Endodermal cell (in vitro differentiated cells): ENCODE measurements around the gene LCN12. TPM values are rescaled to one million over a fixed set of nuclear protein-coding genes. Genes with fewer than 3 reads are reported as not detected.

ENCODE experiments used
- DNase-seq: peaks from one replicate; pipeline ENCODE4 v3.0.0-alpha.2; 2017
- H3K27ac ChIP-seq: 2 replicates; pipeline ENCODE4 v1.5.1; 2013; ENCODE audit warnings: mild to moderate bottlenecking, low read depth, low read length, moderate library complexity
- H3K27me3 ChIP-seq: 2 replicates; pipeline ENCODE4 v1.6.1; 2013; ENCODE audit warnings: mild to moderate bottlenecking, low read length, moderate library complexity; ENCODE audit not compliant: insufficient read depth, control insufficient read depth, poor library complexity, severe bottlenecking
- H3K36me3 ChIP-seq: 2 replicates; pipeline ENCODE4 v1.7.0; 2013; ENCODE audit warnings: mild to moderate bottlenecking, low read length, moderate library complexity; ENCODE audit not compliant: control insufficient read depth, insufficient read depth
- H3K4me1 ChIP-seq: one replicate; pipeline ENCODE4 v1.7.0; 2013; ENCODE audit warnings: low read length; ENCODE audit not compliant: control insufficient read depth, insufficient read depth
- H3K4me3 ChIP-seq: 2 replicates; pipeline ENCODE4 v1.5.1; 2013; ENCODE audit warnings: mild to moderate bottlenecking, low read length, moderate library complexity
- H3K9ac ChIP-seq: 2 replicates; pipeline ENCODE4 v1.6.1; 2013; ENCODE audit warnings: mild to moderate bottlenecking, low read length, moderate library complexity; ENCODE audit not compliant: poor library complexity, severe bottlenecking; ENCODE audit errors: extremely low read depth
- H3K9me3 ChIP-seq: 2 replicates; pipeline ENCODE4 v1.6.1; 2013; ENCODE audit warnings: mild to moderate bottlenecking, low read length, moderate library complexity; ENCODE audit not compliant: control insufficient read depth
- H3K27ac Mint-ChIP-seq: 2 replicates; pipeline ENCODE4 v1.8.0; 2020; ENCODE audit warnings: mixed read lengths
- H3K27me3 Mint-ChIP-seq: 2 replicates; pipeline ENCODE4 v1.8.0; 2021; ENCODE audit warnings: mild to moderate bottlenecking, mixed read lengths; ENCODE audit not compliant: insufficient read depth
- H3K36me3 Mint-ChIP-seq: 2 replicates; pipeline ENCODE4 v1.8.0; 2020; ENCODE audit warnings: low read depth, mixed read lengths
- H3K4me1 Mint-ChIP-seq: 2 replicates; pipeline ENCODE4 v1.8.0; 2020; ENCODE audit warnings: mixed read lengths
- H3K4me3 Mint-ChIP-seq: 2 replicates; pipeline ENCODE4 v1.8.0; 2020; ENCODE audit warnings: mild to moderate bottlenecking, moderate library complexity, mixed read lengths
- H3K9me3 Mint-ChIP-seq: 2 replicates; pipeline ENCODE4 v1.8.0; 2020; ENCODE audit warnings: mild to moderate bottlenecking, mixed read lengths
- CTCF ChIP-seq: fragments of 200-600 bp; sonication (generic); conservative IDR thresholded peaks from 2 replicates; pipeline ENCODE4 v1.5.0; 2021; ENCODE audit warnings: antibody characterized with exemption, mild to moderate bottlenecking
- WGBS, 2 experiments: methylation state at CpG; one replicate each; pipeline versions ENCODE4 v1.1.5 to v1.1.7; 2013; ENCODE audit warnings: missing lambda C conversion rate in 2 of 2, mixed read lengths in 1 of 2; ENCODE audit not compliant: insufficient coverage in 1 of 2, insufficient read length in 1 of 2; 5-methylcytosine and 5-hydroxymethylcytosine counted together
- total RNA-seq, 2 donors: library from RNA; stranded (reverse); fragmentation: NEBNext Ultra II Directional in 1 of 2; extraction: Animal tissue kit (Norgen Biotek cat#: 25700) in 1 of 2; gene quantifications; 2 replicates in 1 of 2; 3 replicates in 1 of 2; pipeline ENCODE4 v1.2.1, GENCODE V29; 2021

LCN12 gene
- total RNA-seq, 2 donors from 2014 or later = 2.1 to 4.4 TPM

- Mint-ChIP-seq H3K9me3 (no peaks in the 10 kb centered on the region), H3K4me3 (peak overlapping the region; percentile 63), H3K4me1 (peaks cover 3% of the 10 kb centered on the region), H3K36me3 (peaks cover 26% of the 10 kb centered on the region), H3K27ac (no peak overlapping the region), H3K27me3 (no peaks in the 10 kb centered on the region)
- H3K27me3 ChIP-seq = no peaks in the 10 kb centered on the region
- WGBS, 2 experiments = 26 to 32% methylated on average over 35 to 61 of the region's 61 CpGs
- peak overlapping the region; percentile 81 for H3K4me3 ChIP-seq
- no peaks in the 10 kb centered on the region for H3K9me3 ChIP-seq
- TF ChIP-seq CTCF = no peak
- H3K27ac ChIP-seq = no peak overlapping the region
- peak overlapping the region; percentile 55 for H3K9ac ChIP-seq
- H3K36me3 ChIP-seq = peaks cover 34% of the 10 kb centered on the region
- DNase-seq = peak; percentile 75
- no peaks in the 10 kb centered on the region for H3K4me1 ChIP-seq
Observed at GRCh38 chr9:136943291-136944211, 8.5 kb upstream of the LCN12 start.

- H3K4me3 ChIP-seq = peak overlapping the region; percentile 81
- Mint-ChIP-seq H3K27ac (no peak overlapping the region), H3K4me3 (peak overlapping the region; percentile 63), H3K9me3 (no peaks in the 10 kb centered on the region), H3K27me3 (no peaks in the 10 kb centered on the region), H3K36me3 (peaks cover 22% of the 10 kb centered on the region), H3K4me1 (peaks cover 3% of the 10 kb centered on the region)
- DNase-seq = no peak
- no peaks in the 10 kb centered on the region for H3K27me3 ChIP-seq
- H3K27ac ChIP-seq = no peak overlapping the region
- no peaks in the 10 kb centered on the region for H3K4me1 ChIP-seq
- WGBS, 2 experiments = 0 to 3% methylated on average over 6 to 45 of the region's 45 CpGs
- no peaks in the 10 kb centered on the region for H3K9me3 ChIP-seq
- no peak for TF ChIP-seq CTCF
- H3K36me3 ChIP-seq = peaks cover 31% of the 10 kb centered on the region
- peak overlapping the region; percentile 55 for H3K9ac ChIP-seq
Observed at GRCh38 chr9:136944212-136944518, 7.9 kb upstream of the LCN12 start.

DNA sequence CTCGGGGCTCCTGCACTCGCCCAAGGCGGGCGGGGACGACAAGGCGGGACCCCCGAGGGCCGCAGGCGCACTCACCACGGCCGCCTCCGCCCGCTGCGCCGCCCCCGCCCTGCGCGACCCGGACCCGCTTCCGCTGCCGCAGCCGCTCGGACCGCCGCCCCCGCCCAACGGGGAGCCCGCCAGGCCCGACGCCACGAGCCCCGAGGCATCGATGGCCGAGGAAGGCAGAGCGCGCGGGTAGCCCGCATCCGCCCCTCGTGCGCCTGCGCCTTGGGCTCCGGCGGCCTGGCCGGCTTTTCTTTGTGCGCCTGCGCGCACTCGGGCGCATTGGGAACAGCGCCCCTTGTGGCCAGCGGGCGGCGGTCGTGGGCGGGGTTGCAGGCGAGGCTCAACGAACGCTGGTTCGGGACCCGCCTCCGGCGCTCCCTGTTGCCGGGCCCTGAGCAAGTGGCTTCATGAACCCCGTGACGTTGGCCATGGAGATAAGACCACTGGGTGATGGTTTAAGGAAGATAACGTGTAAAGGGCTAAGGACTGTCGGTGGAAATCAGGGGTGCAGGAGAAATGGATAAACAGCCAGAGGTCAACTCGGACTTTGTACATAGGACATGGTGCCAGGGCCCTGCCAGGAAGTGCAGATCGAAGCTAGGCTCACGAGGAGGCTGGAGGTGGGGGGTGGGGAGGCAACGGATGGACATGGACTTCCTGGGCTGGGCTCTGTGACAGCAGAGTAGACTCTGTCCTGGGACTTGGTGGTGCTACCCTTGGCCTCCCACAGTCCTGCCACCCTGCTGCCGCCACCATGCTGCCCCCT is 7.3 kb upstream of the LCN12 start, which contains the start of the genes C8G and FBXW5:
TSS of gene C8G (plus strand) at position 725 of the 814 bp plus-strand sequence. CDS start at position 803, 78 bp downstream.
TSS of gene FBXW5 (minus strand) at position 220 of the 814 bp plus-strand sequence. CDS start 655 bp downstream, outside the sequence.
- Histone ChIP-seq H3K9ac (peak within 1 kb of the TSS; percentile 55), H3K27me3 (no peaks in the 10 kb centered on the region), H3K36me3 (peaks cover 28% of the 10 kb centered on the region), H3K27ac (no peak within 1 kb of the TSS), H3K9me3 (no peaks in the 10 kb centered on the region), H3K4me1 (no peaks in the 10 kb centered on the region), H3K4me3 (peak within 1 kb of the TSS; percentile 81)
- peak; percentile 99 for TF ChIP-seq CTCF
- Mint-ChIP-seq H3K4me1 (peaks cover 3% of the 10 kb centered on the region), H3K36me3 (peaks cover 17% of the 10 kb centered on the region), H3K27me3 (no peaks in the 10 kb centered on the region), H3K9me3 (no peaks in the 10 kb centered on the region), H3K4me3 (peak within 1 kb of the TSS; percentile 63), H3K27ac (peak within 1 kb of the TSS; percentile 76)
- DNase-seq = peak; percentile 97
- 7 to 8% methylated on average over 23 to 74 of the region's 74 CpGs for WGBS, 2 experiments
